Measurements from ENCODE around the gene EMP1.
A peak's percentile ranks its signal among the peaks of the same experiment; 100 is the strongest.

The EMP1 gene

DNA sequence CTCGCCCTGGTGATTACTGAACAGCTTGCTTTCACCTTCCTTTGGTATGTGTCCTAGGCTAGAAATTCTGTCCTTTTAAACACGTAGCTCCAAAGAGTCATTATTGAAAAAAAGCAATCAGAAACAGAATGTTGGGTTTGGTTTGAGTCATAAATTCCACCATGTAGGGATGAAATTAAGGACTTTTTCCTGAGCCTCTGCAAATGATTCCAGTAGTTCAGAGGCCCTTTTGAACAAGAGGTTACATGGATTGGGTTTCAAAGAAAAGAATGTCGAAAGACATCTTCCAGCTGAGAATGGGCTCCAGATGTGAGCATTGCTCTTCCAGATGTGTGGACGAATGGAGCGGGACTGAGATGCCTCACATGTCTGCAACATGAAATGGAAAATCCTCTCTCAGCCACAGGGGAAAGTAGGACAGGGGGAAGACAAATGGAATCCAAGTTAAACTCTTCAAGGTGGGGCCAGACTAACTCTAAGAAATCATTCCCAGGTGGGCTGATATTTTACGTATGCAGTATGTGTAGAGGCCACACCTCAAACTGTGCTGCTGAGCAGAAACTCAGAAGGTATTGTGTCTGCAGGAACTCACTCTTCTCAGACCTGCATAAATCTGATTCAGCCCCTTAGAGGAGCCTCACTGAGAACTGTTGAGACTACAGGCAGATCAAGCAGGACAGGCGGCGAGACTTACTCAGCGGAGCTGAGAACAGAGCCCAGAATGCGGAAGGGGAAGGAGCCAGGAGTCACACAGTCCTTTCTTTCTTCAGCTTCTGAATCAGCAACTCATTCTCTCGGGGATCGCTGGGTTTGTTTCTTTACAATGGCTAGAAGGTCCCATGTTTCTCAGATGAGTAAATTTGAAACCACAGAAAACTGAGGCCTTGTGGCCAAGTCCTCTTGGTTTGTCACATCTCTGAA lies 23.3 kb upstream of the EMP1 start:
- peak; percentile 89 for DNase-seq

DNA sequence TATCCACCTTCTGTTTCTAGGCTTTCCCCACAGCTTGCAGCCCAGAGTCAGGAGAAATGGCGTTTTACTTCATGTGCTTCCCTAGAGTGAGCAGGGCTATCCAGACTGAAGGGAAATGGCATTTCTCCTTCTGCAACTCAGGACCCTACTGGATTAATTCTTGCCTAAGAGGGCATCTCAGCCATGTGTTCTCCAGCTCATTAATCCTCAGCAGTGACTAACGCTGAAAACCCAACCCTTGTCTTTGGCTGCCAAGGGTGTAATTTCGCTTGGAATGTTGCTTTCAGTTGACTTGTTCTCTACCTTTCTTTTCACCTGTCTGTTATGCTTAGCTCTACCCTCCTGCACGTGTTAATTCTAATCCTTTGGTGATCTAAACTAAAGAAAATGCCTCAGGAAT lies 21.0 kb upstream of the EMP1 start:
- no peak for DNase-seq

DNA sequence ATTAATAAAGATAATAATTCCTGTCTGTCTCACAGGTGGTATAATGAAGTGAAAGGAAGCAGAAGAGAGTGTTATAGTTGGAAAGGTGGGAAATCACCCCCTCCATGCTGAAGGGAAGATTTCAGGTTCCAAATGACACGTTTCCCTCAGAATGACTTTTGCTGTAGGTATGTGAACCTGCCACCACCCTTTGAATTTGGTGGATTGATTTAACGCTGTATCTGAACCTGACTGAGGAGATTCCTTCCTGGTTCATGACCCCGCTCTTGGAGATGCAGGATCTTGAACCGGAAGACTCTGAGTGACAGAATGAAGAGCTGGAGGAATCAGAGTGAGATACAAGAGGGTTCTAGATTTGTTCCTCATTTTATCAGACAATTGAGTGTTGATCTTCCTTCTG lies 20.3 kb upstream of the EMP1 start:
- DNase-seq: no peak

DNA sequence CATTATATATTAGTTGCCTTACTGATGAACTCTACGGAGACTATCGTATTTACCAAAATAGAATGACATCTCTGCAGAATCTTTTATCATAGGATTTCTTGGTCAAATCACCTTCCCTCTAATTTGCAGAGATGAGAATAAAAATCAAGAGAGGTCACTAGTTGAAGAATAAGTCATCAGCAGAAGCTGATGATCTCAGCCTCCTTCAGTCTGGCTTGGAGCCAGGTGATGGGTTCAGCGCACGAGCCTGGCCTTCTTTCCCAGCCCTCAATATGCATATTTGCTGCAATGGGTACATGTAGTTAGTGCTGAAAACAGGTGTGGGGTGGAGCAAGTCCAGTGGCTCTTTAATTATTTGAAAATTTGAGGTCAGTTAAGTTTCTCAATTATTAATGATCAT lies 19.2 kb upstream of the EMP1 start:
- no peak for DNase-seq

DNA sequence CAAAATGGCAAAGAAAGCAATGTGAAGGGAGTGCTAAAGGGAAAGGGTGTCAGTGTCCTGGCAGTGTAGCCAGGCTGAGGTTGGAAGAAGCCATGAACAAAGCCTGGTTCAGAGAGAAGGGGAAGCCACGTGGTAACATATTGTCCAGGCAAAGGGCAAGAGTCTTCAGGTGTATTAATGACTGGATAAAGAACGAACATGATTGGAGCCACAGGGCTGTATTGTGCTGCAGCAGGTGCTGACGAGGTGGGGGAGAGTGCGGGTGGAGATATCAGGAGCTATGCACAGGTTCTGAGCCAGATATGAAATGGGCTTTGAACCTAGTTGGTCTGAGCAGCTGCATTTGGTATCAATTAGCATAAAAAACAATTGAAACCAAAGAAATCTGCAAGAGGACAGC lies 18.6 kb upstream of the EMP1 start:
- DNase-seq: no peak

DNA sequence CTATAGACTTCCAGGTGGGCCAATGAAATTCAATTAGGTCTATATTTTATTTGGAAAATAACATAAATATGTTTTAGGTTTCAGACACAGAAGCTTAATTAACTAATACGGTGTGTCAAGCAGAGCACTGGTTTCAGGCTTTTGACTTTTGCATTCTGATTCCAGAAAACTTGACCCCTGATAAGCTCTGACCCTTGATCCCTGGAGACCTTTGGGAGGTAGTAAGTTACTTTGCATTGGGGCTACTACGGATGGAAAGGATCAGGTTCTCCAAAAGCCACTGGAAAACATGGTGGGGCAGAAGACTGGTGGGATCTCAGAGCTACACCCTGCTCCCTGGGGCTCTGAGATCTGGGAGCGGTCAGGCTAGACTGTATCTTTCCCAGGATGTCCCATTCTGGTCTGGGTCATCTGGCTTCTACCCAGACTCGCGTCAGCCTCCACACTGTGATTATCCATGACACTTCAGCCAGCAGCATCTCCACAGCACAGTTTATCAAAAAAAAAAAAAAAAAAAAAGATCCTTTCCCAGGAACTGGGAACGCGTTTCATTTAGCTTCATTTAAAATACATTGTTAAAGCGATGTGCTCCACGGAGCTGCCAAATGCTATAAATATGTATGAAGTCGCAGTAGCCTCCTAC lies 17.8 kb upstream of the EMP1 start:
- DNase-seq: peak; percentile 76

DNA sequence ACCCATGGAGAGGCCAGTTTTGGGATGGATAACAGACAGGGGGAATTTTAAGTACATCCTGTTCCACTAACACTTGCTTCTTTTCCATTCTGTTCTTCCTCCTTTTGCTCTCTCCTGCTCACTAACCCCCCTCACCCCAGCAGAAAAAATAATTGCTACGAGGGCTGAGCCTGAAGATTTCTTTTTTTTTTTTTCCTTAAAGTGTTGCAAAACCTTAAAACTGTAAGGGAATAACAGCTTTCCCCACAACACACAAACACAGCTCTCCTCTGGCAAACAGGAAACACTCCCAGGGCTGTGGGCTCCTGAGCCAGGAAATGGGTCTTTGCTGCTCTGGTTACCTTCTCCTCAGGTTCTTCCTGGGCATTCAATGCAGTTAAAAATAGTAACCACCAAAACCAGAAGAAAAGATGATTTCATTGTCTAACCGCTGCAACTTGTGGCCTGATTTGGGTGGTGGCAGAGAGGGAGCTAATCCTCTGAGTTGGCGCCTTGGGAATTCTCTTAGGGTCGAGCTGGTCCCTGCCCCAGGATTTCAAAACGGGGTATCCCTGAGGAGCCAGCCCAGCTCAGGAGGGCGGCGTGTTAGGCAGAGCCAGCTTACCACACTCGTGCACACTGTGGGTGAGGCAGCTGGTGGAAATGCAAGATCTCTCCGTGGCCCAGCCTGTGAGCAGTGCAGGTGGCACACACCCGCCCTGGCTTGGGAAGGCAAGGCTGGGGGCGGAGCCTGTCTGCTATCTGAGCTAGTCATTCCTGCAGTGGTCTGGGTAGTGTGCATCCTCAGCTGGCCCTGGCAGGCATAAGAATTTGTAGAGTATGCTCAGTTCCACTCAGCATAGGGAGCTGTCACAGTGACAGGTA lies 17.1 kb upstream of the EMP1 start:
- DNase-seq: peak; percentile 69

DNA sequence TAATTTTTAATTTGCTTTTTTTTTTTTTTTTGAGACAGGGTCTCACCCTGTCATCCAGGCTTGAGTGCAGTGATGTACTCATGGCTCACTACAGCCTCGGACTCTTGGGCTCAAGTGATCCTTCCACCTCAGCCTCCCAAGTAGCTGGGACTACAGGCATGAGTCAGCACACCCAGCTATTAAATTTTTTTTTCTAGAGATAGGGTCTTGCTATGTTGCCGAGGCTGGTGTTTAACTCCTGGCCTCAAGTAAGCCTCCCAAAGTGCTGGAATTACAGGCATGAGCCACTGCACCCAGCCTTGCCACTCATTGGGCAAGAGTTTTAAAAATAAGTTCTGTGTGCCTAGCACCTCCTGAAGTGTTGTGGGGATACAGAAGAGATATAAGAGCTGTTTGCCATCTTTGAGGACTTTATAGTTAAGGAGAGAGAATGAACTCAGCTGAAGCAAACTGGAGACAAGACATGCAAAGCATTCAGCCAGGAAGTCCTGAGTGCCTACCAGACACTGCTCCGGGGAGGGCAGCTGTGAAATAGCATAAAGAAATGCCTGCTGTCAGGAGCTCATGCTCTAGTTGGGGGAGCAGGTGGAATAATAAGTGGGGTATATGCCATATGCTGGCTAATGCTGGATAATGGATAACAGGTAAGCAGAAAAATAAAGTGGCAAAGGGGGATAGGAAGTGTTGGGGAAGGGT lies 15.0 kb upstream of the EMP1 start:
- DNase-seq: no peak

DNA sequence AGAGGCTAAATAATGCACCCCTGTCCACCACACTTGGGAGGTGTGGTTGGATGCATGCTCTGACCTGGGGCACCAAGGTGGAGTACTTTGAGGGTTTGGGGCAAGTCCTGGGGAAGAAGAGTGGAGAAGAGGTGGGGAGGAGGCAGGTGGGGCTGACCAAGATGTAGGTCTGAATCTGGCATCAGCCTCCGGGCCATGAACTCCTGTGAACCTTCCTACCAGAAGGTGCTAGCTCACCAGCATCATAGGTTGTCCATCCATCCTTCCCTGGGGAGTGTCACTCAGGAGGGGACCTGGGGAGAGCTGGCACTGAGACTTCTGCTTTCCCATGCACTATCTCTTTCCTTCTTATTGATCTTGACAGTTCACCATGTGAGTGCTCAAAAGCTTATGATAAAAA lies 13.6 kb upstream of the EMP1 start:
- DNase-seq: no peak

DNA sequence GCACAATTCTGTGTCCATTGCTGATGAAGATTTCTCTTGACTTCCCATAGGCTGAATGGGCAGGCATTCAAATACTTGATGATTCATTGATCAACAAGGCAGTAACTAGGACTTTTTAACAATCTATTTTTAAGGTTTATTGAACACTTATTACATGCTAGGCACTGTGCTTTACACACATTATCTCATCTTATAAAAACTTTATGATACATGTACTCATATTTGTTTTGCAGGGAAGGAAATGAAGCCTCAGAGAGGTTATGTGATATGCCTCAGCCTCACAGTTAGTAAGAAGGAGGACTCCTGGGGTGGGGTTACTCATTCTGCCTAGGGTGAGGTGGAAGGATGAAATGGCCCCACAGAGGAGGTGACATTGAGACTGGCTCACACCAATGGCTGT lies 12.9 kb upstream of the EMP1 start:
- DNase-seq: no peak

DNA sequence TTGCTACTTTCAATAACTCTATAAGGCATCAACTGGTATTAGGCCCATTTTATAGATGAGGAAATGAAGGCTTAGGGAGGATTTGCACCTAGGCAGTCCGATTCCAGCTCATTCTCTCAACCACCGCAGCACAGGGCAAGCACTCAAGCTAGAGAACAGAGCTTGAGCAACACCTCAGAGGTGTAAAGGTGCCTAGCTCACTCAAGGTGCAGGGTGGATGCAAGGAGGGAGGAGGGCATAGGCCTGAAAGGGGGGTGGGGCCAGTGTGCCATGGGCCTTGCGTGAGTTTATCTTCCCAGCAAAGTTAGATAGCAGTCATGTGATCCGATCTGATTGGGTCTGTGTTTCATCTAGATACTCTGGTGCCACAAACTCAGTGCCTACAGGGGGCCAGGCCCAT lies 10.2 kb upstream of the EMP1 start:
- DNase-seq: no peak

DNA sequence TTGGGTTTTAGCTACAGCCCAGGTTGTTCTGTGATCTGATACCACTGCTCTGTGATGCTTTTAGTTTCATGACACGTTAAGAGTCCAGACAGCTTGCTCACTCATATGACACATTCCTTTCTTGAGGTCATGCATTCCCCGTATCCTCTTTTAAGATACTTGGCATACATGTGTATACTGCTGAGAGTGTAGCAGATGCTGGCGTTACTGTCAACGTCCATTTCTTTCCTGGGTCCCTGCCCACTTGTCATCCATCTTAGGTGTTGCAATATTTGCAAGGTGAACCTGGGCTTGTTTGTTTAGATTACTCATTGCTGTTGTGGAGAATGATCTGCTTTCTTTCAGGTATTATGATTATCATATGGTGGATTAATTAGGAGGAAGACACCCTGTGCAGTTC lies 9.1 kb upstream of the EMP1 start:
- no peak for DNase-seq

DNA sequence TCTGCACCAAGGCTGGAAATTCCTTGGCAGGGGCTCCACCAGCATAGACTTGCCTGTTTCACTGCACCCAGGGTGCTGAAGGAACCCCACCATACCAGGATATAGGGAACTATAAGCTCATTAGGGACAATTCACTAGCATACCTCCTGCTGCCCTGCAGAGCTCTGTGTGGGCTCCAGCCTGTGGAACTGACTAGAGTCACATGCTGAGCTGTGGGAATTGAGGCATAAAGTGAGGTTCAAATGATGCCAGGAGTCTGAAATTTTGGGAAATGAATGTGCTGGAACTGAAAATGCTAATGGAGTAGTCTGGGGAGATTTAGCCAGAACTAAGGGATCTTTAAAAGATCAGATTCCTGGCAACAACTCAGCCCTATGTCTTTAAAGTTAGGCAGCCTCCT lies 7.3 kb upstream of the EMP1 start:
- DNase-seq: no peak

DNA sequence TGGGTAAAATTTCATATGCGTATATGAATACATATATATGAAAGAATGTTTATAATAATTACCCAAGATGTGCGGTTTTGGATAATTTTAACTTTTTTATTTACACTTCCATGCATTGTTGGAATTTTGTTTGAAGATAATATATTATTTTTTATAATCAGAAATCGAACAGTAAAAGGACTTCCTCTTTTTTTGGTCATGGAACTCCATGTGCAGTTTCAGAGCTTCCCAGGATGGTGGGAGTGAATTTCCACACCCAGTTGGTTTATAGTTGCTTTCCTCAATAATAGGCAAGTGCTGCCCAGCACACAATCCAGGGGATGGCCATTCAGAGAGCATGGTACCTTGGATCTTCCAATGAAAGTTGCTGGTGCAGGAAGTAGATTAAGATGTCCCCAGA lies 6.3 kb upstream of the EMP1 start:
- DNase-seq: no peak

DNA sequence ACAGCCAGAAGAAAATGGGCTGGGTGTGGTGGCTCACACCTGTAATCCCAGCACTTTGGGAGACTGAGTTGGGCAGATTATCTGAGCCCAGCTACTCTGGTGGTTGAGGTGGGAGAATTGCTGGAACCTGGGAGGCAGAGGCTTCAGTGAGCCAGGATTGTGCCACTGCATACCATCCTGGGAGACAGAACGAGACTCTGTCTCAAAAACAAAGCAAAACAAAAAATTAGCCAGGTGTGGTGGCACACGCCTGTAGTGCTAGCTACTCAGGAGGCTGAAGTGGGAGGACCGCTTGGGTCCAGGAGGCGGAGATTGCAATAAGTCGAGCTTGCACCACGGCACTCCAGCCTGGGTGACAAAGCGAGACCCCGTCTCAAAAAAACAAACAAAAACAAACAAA lies 3.8 kb upstream of the EMP1 start:
- DNase-seq: no peak

DNA sequence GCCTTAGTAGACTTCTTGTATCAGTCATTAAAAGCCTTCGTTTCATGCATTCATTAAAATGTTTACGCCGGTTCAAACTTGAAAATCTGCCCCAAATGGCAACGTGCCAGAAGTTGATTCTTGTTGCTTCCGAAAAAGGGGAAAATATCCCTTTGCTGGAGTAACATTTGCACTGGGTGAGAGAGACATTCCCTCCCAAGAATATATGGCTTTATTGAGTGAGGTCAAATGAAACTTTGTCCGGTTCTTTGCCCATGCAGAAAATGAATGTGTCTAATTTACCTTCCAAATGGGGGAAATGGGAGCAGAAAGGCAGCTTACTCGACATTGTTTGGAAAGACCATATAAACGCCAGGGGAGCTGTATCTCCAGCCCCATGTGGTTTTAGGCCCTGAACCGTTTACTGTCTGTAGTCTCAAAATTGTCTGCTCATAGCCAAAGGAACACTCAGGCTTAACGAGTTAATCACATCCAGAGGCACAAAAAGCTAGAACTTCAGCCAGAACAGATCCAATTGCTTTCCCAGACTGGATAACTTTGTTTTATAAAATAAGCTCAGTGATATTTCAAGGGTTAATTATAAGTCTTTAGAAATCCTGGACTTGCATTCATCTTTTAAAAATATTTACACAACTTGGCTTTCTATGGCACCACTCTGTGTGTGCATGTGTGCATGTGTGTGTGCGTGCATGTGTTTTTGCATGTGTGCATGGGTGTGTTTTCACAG lies 2.9 kb upstream of the EMP1 start:
- no peak for DNase-seq

DNA sequence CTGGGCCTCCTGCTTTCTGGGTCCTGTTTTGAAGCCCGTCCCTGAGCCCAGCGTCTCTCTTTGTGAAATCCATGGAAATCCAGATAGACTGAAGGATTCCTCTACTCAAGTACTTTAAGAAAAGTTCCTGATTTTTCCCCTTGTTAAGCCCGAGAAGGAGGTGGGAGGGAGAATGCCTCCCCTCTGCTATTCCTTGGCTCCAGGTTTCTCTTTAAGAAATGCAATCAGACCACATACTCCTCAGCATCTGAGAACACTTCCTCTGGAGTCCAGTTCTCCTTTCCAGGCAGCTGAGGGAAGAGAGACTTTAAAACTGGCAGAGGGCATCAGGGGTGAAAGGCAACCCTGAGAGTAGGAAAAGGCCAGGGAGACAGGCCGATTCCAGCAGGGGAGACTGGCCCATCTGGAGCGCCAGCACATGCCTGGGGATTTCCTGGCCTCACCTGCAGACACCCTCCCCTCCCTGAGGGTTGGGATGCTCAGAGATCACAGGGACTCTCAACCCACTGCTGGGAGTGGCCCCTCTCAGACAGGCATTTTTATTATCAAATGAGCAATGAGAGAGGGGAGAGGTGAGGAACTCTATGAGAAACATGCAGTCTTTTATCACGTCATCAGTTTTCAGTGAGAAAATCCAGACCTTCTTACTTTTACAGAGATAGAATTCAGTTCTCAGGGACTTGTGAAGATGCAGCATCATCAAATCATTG lies 2.0 kb upstream of the EMP1 start:
- no peak for DNase-seq

DNA sequence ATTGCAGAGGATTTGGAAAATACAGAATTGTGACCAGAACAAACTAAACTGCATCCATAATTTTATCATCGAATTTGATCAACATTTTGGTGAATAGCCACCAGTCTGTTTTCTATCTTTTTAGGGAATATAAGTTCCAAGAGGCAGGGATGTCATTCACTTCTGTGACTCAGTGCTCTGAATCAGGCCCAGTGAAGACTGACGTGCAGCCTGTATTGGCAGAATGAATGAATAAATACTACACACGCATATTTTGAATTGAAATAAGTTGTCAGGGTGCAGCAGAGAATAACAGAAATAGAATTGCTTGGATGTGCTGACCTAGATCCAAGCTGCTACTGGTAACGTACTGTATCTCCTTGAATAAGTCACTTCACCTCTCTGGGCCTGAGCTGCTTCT lies 1.3 kb upstream of the EMP1 start:
- DNase-seq: no peak

DNA sequence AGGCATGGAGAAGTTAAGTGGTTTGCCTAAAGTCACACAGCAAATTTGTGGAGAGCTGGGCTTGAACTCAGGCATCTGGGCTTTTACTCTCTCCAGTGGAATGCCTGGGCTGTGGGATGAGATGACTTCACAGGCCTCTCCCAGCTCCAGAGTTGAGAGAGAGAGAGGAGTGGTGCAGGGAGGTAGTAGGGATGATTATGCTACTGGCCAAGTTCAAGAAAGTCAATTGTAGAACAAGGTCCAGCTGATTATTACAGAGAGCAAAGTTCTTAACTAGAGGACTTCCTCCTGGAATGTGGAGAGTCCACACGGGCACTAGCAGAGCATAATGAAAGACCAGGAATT lies 769 bp upstream of the EMP1 start:
- DNase-seq: no peak

DNA sequence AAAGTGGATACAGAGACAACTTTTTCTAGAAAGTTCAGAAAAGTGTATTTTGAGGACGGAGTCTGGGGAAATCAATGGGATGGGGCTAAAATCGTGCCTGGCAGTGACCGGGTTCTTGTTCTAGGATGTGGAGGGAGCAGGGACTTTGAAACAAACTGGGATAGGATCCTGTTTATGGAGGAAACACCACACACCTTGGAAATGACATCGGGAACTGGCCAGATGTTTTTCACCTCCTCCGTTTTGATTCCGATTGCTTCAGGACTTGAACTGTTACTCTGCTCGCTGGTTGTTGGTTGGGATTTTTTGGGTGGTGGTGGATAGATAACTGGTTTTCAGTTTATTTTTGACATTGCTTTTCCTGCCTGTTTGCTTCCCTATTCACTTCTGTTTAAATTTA lies 506 bp downstream of the EMP1 start:
- no peak for DNase-seq

DNA sequence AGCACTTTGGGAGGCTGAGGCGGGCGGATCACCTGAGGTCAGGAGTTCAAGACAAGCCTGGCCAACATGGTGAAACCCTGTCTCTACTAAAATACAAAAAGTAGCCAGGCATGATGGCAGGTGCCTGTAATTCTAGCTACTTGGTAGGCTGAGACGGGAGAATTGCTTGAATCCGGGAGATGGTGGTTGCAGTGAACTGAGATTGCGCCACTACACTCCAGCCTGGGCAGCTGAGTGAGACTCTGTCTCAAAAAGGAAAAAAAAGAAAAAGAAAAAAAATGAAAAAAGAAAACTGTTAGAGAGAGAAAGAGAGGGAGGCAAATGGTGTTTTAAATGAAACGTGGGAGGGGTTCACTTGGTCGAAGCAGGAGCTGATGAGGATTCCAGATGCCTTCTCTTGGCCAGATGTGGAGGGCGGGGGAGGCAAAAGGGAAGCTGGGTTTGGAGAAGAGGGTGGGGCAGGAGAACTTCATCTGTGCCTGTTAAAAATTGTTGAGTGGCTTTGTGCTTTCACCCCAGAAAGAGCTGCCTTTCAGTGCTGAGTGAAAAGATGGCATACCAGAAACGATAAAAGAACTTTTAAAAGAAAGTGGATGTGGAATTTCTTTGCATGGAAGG lies 1.1 kb downstream of the EMP1 start:
- peak; percentile 93 for DNase-seq
